Fibroblast of gingiva (primary cell): ENCODE results near the gene LRMDA.

Source experiments
- DNase-seq: peaks from one replicate; pipeline ENCODE4 v3.0.0-alpha.2; 2011; ENCODE audit warnings: low read depth

The LRMDA gene

DNA sequence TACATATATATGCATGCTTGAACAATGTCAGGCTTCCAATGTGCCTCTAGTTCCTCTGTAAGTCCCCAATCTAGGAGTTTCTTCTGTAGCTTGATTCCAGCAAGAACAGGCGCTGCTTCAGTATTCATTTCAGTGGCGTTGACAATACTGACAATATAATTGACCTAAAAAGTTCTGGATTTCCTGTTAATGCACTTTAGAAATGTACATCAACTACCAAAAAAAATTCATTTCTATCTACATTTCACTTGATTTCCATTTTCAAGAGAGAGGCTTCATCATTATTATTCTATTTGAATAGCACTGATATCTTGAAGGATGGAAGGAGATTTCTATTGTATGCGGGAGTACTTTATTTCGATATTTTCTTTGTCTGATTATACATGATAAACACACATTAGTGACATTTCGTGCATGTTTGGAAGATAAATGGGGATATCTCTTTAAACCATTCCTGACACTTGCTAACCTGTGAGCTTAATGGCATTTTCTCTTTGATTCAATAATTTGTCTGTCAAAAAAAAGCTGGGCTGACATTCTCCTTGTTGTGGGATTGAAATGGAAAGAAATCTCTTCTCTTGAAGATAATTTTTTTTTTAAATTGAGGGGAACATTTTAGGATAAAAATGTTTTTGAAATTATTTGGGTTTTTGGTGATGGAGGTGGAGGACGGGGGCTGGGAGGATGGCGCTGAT lies 568.2 kb downstream of the LRMDA start:
- DNase-seq = no peak

- DNase-seq = no peak
Measured at GRCh38 chr10:76000550-76000949, 569.1 kb downstream of the LRMDA start.

DNA sequence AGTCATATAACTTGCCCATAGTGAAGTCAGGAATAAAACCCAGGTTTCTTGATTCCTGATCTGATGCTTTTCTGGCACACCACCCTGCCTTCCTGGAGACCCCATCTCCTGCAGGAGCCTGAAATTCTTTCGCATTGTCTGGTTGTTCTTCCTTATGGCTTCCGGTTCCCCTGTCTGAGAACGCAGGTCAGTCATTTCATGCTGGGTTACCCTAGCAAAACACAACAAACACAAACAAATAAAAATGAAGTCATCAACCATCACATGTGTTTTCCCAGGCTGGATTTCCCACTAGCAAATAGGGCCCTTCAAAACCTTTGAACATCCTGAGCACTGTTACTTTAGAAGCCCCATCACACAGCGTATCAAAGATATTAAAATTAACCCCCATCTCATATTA lies 569.6 kb downstream of the LRMDA start:
- no peak for DNase-seq

- DNase-seq = no peak
Measured at GRCh38 chr10:76001461-76001860, 570.0 kb downstream of the LRMDA start.

GRCh38 chr10:76002262-76002854 lies 570.9 kb downstream of the LRMDA start:
- no peak for DNase-seq

DNA sequence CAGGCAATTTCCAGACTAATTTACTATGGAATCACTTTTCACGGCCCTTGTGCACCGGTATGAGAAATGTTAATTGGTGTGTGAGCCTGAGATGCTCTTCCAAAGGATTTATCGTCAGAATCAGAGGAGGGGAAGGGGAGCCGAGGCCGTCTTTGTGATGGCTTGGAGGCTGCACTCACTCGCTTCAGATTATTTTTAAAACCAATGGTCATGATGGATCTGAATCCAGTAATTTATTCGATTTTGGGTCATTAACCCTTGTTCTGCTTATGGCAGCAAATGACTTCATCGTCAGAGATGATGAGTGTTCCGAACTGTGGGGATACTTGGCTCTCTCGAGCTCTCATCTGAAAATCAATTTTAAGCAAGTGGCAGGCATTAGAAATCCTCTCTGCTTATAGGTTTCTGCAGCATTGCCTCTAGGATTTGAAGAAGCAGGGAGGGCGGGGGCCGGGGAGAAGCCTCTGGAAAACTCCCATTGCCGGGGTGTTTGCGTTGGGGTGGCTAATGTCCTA lies 576.3 kb downstream of the LRMDA start:
- no peak for DNase-seq

- no peak for DNase-seq
Measured at GRCh38 chr10:76009531-76009930, 578.1 kb downstream of the LRMDA start.

DNA sequence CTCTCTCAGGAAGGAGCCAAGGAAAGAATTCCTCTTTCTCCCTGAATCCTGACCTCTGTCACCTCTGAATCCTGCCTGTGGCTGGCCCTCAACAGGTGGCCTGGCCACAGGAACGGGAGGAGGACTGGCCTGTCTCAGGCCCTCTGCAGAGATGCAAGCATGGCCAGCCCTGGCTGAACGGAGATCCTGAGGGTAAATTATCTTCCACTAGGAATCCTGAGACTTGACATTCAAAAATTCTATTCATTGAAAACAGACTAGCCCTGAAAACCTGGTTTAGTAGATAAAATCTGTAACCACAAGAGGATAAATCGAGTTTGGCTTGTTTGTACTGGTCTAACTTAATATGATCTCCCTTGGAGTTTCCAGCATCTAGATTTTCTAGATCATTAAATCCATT lies 579.3 kb downstream of the LRMDA start:
- no peak for DNase-seq

GRCh38 chr10:76012716-76013327 lies 581.4 kb downstream of the LRMDA start:
- no peak for DNase-seq

DNA sequence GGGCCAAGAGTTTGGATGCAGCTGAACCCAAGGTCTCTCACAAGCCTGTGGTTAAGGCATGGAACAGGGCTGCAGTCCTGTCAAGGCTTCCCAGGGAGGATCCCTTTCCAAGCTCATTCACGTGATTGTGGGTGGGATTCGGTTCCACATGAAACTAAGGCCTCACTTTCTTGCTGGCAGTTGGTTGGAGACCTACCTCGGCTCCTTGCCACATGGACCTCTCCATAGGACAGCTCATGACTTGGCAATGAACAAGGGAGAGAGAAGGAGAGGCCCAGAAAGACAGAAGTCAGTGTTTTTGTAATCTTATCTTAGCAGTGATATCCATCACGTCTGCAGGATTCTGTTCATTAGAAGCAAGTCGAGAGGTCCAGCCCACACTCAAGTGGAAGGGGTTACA lies 583.8 kb downstream of the LRMDA start:
- no peak for DNase-seq

DNA sequence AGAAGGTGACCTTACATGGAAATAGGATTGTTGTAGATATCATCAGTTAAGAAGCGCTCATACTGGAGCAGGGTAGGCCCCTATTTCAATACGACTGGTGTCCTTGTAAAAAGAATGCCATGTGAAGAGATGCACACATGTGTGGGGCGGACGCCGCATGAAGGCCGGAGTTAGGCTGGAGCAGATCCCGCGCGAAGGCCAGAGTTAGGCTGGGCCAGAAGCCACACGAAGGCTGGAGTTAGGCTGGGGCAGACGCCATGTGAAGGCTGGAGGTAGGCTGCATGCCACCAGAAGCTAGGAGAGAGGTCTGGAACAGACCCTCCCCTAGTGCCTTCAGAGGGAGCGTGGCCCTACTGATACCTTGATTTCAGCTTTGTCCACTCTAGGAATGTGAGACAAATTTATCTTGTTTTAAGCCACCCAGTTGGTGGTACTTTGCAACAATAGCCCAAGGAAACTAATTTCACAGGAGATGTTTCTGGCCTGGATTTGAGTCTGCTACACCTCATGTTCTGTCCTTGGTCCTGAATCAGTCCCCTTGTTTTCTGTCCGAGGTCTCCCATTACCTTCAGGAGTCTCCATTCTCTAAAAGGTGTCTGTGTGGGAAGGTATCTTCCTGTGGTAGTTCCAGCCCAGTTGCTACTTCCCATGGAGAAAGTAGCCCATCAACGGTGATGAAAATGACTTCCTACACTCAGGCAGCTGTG lies 585.8 kb downstream of the LRMDA start:
- DNase-seq = no peak

- DNase-seq = no peak
Measured at GRCh38 chr10:76017733-76018433, 586.5 kb downstream of the LRMDA start.

DNA sequence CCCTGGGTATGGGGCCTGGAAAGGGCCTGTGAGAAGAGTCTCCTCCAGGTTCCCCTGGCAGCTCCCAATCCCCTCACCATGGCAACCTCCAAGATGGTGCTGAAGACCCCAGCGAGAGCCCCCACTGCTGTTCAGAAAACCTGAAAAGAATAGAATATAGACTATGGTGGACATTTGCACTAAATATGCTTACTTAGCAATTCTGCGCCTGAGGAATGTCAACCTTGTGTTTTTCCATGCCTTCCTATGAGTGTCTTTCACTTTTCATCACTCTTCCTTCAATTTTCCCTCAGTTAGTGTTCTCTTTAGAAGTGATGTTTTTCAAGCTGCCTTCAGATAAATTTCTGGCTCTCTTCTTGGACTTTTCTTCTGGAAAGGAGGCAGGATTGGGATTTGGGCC lies 589.2 kb downstream of the LRMDA start:
- DNase-seq = no peak

GRCh38 chr10:76021398-76021797 lies 590.0 kb downstream of the LRMDA start:
- no peak for DNase-seq

DNA sequence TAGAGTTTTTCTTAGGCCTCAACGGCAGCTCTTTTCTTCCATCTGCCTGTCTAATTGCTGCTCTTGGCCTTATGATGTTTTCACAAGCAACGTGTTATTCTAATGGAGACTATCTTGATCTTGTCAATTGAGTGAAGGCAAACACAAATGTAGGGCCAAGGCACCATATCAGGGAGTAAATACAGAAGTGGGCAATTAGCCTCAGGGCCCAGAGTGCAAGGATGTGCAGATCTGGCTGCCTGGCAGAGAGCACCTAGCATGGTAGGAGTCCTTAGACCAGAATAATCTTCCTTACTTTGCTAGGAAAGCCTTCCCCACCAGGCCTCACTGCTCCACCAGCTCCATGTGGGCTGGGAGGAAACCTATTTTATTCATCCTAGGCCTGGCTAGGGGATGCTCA lies 590.9 kb downstream of the LRMDA start:
- DNase-seq = no peak

DNA sequence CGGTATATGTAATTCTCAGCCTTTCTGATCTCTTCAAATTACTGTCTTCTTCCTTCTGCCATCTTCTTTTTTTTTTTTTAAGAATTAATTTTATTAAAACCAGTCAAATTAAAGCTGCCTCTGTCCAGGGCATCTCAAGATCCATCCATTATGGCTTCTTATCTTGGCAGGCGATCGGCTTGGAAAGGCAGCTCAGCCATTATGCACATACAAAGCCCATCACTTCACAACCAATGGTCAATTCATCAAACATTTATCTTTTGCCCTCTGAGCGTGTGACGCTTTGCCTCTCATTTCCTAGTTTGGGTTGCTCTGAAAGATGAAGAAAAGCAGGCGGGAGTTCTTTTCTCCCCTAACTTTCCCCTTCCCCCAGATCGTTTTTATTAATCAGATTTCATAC lies 591.6 kb downstream of the LRMDA start:
- no peak for DNase-seq

GRCh38 chr10:76024460-76025123 lies 593.2 kb downstream of the LRMDA start:
- DNase-seq = no peak

GRCh38 chr10:76025124-76025477 lies 593.7 kb downstream of the LRMDA start:
- DNase-seq = no peak

DNA sequence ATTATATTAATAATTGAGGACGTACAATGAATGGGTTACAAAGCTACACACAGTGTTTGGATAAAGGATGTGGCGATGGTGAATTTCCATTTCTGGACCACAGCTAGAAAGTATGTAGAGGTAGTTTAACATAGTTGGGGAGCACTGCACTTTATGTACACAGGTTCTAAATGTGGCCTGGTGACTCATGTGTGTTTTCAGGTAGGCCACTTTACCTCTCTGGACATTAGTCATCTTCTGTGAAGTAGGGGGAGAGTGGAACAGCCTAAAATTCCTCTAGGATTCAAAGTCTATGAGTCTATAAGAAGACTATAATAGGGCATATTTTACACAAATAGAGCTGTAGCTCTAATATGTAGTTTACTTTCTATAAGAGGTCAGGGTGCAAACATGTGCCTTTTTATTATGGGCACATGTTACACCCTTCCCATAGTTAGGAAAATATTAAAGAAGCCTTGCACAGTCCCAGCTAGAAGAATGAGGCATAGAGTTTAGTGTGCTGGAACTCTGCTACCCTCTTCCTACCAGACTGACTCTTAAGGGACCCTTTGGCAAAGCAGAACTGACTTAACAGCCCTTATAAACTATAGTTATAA lies 594.9 kb downstream of the LRMDA start:
- no peak for DNase-seq

DNA sequence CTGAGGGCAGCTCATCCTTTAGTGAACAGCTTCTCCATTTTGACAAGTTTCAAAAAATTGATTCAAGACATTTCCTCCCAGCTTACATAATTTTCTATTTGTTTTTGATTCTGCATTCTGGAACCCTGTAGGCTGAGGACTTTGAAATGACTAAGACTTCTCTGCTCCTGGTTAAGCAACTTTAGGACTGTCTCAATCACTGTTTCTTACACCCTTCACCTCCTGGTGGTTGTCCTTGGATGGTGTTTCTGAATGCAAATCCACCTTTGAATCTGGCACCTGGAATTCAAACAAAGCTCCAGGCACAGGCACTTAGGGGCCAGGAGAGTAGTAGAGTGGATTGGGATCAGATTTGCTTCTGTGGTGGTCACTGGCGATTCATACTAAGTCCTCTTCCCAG lies 595.5 kb downstream of the LRMDA start:
- DNase-seq = no peak

GRCh38 chr10:76029782-76030181 lies 598.4 kb downstream of the LRMDA start:
- no peak for DNase-seq
